Activated CD4-positive, alpha-beta T cell treated with anti-CD3 and anti-CD28 coated beads, Interleukin-10, Interleukin-2, amounts not matched to agents 100 ng/mL and 50 ng/mL, durations not matched to agents 16 hours and 8 hours (primary cell): ENCODE measurements around the gene PAM16.
"Not testable (repeated sequence)": the region's sequence is repeated elsewhere in the genome, so short reads cannot be mapped to it uniquely, and the experiment has no call there.

Experiments
- DNase-seq: peaks from one replicate; pipeline ENCODE4 v3.0.0-alpha.2; 2020

Gene PAM16

DNA sequence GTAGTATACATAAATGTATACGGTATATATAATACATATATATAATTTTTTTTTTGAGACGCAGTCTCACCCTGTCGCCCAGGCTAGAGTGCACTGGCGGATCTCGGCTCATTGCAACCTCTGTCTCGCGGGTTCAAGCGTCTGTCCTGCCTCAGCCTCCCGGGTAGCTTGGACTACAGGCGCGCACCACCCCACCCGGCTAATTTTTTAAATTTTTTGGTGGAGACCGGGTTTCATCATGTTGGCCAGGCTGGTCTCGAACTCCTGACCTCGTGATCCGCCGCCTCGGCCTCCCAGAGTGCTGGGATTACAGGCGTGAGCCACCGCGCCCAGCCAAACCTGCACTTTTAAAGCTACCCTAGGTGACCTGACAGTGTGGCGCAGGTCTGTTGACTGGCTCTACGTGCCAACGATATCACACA lies 745 bp downstream of the PAM16 start:
- DNase-seq, result no peak

- no peak for DNase-seq
Observed at GRCh38 chr16:4349332-4349731, 1.8 kb downstream of the PAM16 start.

- DNase-seq, result no peak
Observed at GRCh38 chr16:4347765-4348509, 3.2 kb downstream of the PAM16 start.

DNA sequence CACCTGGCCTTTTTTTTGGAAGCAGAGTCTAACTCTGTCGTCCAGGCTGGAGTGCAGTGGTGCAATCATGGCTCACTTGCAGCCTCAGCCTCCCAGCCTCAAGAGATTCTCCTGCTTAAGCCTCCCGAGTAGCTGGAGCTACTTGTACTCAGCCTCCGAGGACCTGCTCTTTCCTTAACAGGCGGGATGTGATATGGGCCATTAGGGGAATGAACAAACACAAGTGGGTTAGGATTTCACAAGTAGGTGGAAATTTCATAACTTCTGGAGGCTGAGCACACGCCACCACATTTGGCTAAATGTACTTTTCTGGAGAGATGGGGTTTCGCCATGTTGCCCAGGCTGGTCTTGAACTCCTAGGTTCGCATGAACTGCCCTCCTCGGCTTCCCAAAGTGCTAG lies 4.1 kb downstream of the PAM16 start:
- DNase-seq, result no peak

GRCh38 chr16:4345836-4346781 lies 5.0 kb downstream of the PAM16 start:
- DNase-seq, result no peak

DNA sequence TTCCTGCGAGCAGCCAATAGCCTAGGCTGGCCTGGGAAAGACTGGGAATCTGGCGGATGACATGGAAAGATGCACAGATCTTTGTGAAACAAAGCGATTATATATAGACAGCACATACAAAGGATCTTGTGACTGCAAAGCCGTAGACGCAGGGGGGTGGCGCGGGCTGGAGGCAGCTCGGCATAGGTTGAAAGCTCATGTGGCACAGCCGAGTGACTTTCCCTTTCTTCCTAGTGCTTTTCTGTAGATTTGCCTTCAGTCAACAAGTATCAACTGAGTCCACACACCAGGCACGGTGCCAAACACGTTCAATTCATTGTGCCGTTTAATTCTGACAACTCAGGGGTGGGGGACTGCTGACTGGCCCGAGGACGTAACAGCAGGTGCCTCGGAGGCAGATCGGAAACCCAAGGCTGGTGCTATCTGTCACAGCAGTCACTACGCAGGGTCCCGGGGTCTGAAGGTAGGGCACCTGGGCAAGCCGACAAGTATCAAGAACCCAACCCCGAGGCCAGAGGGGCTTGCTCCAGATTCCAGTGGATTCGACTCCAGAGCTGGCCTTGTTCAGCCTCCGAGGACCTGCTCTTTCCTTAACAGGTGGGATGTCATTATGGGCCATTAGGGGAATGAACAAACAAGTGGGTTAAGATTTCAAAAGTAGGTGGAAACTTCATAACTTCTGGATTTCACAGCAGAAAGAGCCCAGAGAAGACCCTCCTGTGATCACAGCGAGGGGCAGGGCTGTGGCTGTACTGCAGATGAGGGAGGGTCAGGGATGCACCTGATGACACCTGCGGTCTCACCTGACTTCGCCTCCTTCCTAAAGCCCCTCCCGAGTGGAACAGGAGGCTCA lies 5.9 kb downstream of the PAM16 start:
- DNase-seq, result no peak

- not testable (repeated sequence) for DNase-seq
Observed at GRCh38 chr16:4344300-4344982, 6.7 kb downstream of the PAM16 start.

GRCh38 chr16:4342866-4343744 lies 8.0 kb downstream of the PAM16 start:
- DNase-seq, result no peak

- DNase-seq, result no peak
Observed at GRCh38 chr16:4341250-4341649, 9.9 kb downstream of the PAM16 start.

- DNase-seq, result no peak
Observed at GRCh38 chr16:4340443-4340842, 10.7 kb downstream of the PAM16 start.

DNA sequence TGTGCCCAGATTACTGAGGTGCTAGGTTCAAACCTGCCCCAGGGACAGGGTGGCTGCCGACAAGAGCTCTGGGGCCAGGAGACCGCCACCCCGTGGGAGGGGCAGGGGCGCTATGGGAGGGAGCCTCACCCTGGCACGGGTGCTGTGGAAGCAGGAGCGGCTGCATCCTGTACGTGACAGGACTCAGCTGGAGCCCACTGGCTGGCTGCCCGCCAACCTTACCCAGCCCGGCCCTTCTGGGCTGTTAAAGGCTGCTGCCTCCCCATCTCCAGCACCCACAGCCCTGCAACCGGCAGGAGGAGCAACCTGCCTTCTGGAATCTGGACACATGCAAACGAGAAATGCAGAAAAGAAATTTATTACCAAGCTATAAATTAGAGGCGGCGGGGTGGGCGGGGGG lies 11.2 kb downstream of the PAM16 start:
- no peak for DNase-seq

GRCh38 chr16:4339455-4339854 lies 11.7 kb downstream of the PAM16 start:
- no peak for DNase-seq

- DNase-seq, result no peak
Observed at GRCh38 chr16:4338712-4339299, 12.3 kb downstream of the PAM16 start.

GRCh38 chr16:4338125-4338582 lies 13.0 kb downstream of the PAM16 start:
- DNase-seq, result no peak

DNA sequence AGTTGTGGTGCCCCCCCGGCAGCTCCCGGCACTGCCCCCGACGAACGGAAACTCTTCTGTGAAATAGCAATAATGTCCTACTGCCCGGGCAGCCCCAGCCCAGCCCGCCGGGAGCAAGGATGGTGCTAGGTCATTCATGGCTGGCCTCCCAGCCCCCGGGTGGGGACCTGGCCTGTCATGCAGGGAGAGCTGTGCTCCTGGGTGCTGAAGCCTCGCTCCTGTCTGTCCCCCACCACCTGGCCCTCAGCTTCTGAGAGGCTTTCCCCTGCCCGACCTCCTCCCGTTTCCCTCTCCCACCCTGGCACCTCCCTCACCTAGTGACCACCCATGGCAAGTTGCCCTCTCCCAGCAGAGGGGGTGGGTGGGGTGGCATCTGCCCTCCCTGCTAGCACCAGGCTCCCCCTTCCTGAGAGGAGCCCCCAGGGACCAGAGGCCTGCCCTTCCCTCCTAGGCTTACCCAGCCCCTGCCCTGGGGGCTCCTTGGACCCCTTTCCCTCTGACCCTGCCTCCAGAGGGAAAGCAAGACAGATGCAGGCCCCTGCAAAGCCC lies 13.5 kb downstream of the PAM16 start:
- DNase-seq, result no peak

GRCh38 chr16:4336701-4337539 lies 14.2 kb downstream of the PAM16 start:
- DNase-seq, result no peak

DNA sequence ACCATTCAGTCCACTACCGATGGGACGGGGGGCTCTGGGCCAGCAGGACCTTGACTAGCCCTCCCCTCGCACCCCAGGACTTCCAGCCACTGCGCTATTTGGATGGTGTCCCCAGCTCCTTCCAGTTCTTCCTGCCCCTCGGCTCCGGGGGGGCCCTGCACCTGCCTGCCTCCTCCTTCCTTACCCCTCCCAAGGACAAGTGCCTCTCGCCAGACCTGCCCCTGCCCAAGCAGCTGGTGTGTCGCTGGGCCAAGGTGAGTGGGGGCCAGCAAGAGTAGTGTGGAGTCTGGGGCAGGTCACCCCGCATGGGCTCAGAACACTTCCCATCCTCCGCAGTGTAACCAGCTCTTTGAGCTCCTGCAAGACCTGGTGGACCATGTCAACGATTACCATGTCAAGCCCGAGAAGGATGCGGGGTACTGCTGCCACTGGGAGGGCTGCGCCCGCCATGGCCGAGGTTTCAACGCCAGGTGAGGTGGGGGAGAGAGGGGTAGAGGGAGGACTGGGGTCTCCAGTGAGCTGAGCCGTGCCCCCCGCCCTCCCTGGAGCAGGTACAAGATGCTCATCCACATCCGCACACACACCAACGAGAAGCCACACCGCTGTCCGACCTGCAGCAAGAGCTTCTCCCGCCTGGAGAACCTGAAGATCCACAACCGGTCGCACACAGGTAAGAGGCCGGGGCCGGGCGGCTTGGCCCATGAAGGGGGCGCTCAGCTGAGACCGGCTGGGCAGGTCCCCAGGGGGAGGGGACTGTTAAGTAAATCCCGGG lies 16.2 kb downstream of the PAM16 start:
- no peak for DNase-seq

DNA sequence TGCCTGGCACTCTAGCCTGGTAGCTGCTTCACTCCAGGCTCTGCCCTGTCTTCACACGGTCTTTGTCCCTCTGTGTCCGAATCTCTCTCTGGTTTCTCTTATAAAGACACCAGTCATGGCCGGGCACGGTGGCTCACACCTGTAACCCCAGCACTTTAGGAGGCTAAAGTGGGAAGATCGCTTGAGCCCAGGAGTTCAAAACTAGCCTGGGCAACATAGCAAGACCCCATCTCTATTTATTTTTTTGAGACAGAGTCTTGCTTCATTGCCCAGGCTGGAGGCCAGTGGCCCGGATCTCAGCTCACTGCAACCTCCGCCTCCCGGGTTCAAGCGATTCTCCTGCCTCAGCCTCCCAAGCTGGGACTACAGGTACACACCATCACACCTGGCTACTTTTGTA lies 17.4 kb downstream of the PAM16 start:
- DNase-seq, result not testable (repeated sequence)

GRCh38 chr16:4333308-4333638 lies 17.8 kb downstream of the PAM16 start:
- no peak for DNase-seq
